SU-DHL-6 (cell line): ENCODE results near the gene RXFP2.

Experiments
- H2AFZ ChIP-seq: fragments of 200-600 bp; sonication (generic); 2 replicates; pipeline ENCODE4 v1.6.1; 2014; ENCODE audit warnings: low read depth, mild to moderate bottlenecking, moderate library complexity, mixed read lengths, antibody characterized with exemption, low read length; ENCODE audit not compliant: severe bottlenecking
- H3F3A ChIP-seq: fragments of 200-600 bp; shearing (Covaris generic); 2 replicates; pipeline ENCODE4 v1.6.0; 2016; ENCODE audit warnings: antibody characterized with exemption, mild to moderate bottlenecking; ENCODE audit not compliant: insufficient read depth
- H3K27ac ChIP-seq: fragments of 200-600 bp; sonication (generic); 2 replicates; pipeline ENCODE4 v1.5.1; 2016; ENCODE audit warnings: low read depth, mild to moderate bottlenecking, low read length, moderate library complexity, mixed read lengths
- H3K27me3 ChIP-seq: fragments of 200-600 bp; sonication (generic), shearing (Covaris generic); 2 replicates; pipeline ENCODE4 v1.6.0; 2014; ENCODE audit warnings: mild to moderate bottlenecking, low read length
- H3K36me3 ChIP-seq: fragments of 200-600 bp; sonication (generic); 2 replicates; pipeline ENCODE4 v1.6.1; 2014; ENCODE audit warnings: mild to moderate bottlenecking, low read length, mixed read lengths
- H3K4me2 ChIP-seq: fragments of 300-600, 200-600 bp; shearing (Covaris generic), sonication (generic); 2 replicates; pipeline ENCODE4 v1.6.0; 2014; ENCODE audit warnings: low read length, low read depth, mild to moderate bottlenecking; ENCODE audit not compliant: poor library complexity, severe bottlenecking
- H3K4me3 ChIP-seq: fragments of 200-600 bp; sonication (generic); 2 replicates; pipeline ENCODE4 v1.5.1; 2014; ENCODE audit warnings: antibody characterized with exemption, low read length, mild to moderate bottlenecking, mixed read lengths; ENCODE audit not compliant: insufficient read depth, poor library complexity, severe bottlenecking
- H3K79me2 ChIP-seq: fragments of 200-600 bp; sonication (generic); 2 replicates; pipeline ENCODE4 v1.6.1; 2014; ENCODE audit warnings: mild to moderate bottlenecking, low read length, moderate library complexity; ENCODE audit not compliant: insufficient read depth
- H3K9ac ChIP-seq: fragments of 200-600 bp; sonication (generic); 2 replicates; pipeline ENCODE4 v1.7.0; 2014; ENCODE audit warnings: mild to moderate bottlenecking, low read length
- H3K9me2 ChIP-seq: fragments of 200-600 bp; sonication (generic); replicated peaks from 2 replicates; pipeline ENCODE4 v1.6.1; 2014; ENCODE audit warnings: low read length; ENCODE audit not compliant: insufficient read depth
- H3K9me3 ChIP-seq: fragments of 200-600 bp; sonication (generic); 2 replicates; pipeline ENCODE4 v1.6.1; 2014; ENCODE audit warnings: low read length, mixed read lengths; ENCODE audit not compliant: insufficient read depth
- H4K20me1 ChIP-seq: fragments of 200-600 bp; sonication (generic); 2 replicates; pipeline ENCODE4 v1.6.1; 2014; ENCODE audit warnings: low read depth, mild to moderate bottlenecking, antibody characterized with exemption, low read length, moderate library complexity, mixed read lengths
- EZH2phosphoT487 ChIP-seq: fragments of 200-600 bp; sonication (generic), shearing (Covaris generic); conservative IDR thresholded peaks from 2 replicates; pipeline ENCODE4 v1.6.1; 2018; ENCODE audit warnings: mild to moderate bottlenecking, antibody characterized with exemption, low read length, moderate library complexity, mixed read lengths
- TF ChIP-seq, protein P1 (sequence below): fragments of 200-600 bp; sonication (generic); IDR thresholded peaks from one replicate; pipeline ENCODE4 v1.5.1; 2017; ENCODE audit warnings: antibody characterized with exemption, mild to moderate bottlenecking, low read length, moderate library complexity; ENCODE audit not compliant: insufficient read depth, poor library complexity, severe bottlenecking

The RXFP2 gene

DNA sequence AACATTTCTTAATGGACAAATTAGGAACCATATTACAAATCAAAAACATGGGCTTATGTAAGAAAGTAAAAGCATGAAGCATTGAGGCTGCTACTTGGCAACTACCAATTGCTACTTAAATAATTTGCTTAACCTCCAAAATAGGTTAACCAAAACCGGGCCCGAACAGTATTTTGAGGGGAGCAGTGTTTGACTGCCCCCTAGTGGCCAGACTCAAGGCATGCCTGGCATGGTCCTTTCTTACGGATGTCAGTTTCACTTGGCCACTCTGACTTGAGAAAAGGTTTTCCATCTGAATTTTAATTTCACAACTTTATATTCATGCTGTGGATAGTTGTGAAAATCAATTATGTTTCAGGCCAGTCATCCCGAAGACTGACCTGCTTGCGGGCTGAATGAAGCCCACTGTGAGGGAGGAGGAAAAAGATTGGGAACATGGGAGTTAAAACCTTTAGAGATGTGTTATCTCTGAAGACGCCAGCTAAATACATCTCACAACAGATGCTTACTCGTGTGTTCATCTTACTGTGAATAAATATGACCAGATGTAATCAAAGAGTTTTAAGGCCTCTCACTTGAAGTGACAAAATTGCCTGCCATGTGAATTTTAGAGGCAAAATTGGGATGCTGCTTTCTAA is 2.9 kb downstream of the RXFP2 start:
- Histone ChIP-seq H3K27me3 (no peaks in the 10 kb centered on the region), H2AFZ (no peak overlapping the region), H3K9ac (no peak overlapping the region), H3K9me3 (no peaks in the 10 kb centered on the region), H3K36me3 (no peaks in the 10 kb centered on the region), H3K4me3 (no peak overlapping the region), H4K20me1 (no peaks in the 10 kb centered on the region), H3K4me2 (no peak overlapping the region), H3K79me2 (no peaks in the 10 kb centered on the region), H3F3A (no peaks in the 10 kb centered on the region), H3K9me2 (no peaks in the 10 kb centered on the region), H3K27ac (no peak overlapping the region)
- TF ChIP-seq, protein P1, sequence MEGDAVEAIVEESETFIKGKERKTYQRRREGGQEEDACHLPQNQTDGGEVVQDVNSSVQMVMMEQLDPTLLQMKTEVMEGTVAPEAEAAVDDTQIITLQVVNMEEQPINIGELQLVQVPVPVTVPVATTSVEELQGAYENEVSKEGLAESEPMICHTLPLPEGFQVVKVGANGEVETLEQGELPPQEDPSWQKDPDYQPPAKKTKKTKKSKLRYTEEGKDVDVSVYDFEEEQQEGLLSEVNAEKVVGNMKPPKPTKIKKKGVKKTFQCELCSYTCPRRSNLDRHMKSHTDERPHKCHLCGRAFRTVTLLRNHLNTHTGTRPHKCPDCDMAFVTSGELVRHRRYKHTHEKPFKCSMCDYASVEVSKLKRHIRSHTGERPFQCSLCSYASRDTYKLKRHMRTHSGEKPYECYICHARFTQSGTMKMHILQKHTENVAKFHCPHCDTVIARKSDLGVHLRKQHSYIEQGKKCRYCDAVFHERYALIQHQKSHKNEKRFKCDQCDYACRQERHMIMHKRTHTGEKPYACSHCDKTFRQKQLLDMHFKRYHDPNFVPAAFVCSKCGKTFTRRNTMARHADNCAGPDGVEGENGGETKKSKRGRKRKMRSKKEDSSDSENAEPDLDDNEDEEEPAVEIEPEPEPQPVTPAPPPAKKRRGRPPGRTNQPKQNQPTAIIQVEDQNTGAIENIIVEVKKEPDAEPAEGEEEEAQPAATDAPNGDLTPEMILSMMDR: peak; percentile 93
- TF ChIP-seq EZH2phosphoT487: no peak

DNA sequence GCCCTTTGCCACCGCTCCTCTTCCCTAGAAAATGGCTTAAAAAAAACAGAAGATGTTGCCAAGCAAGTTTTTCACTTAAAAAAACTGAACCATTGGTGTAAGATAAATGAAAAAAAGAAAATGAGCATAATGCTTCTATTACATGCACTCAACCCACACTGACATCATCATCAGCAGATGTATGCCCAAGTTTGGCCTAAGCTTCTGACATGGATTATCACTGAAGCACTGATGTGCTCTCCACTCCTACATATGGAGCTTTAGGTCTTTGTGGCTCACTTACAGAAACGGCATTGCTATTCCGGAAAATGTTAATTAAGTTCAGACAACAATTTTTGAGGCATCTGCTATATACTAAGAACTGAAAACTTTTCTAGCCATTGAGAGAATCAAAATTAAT is 8.0 kb downstream of the RXFP2 start:
- H4K20me1 ChIP-seq: no peaks in the 10 kb centered on the region
- no peak overlapping the region for H3K4me3 ChIP-seq
- H3K27me3 ChIP-seq: no peaks in the 10 kb centered on the region
- no peak overlapping the region for H3K27ac ChIP-seq
- no peak overlapping the region for H3K9ac ChIP-seq
- H2AFZ ChIP-seq: no peak overlapping the region
- no peaks in the 10 kb centered on the region for H3K36me3 ChIP-seq
- no peak for TF ChIP-seq EZH2phosphoT487
- TF ChIP-seq, protein P1: no peak
- H3K4me2 ChIP-seq: no peak overlapping the region
- H3F3A ChIP-seq: no peaks in the 10 kb centered on the region
- H3K9me2 ChIP-seq: no peaks in the 10 kb centered on the region
- no peaks in the 10 kb centered on the region for H3K9me3 ChIP-seq
- H3K79me2 ChIP-seq: no peaks in the 10 kb centered on the region

DNA sequence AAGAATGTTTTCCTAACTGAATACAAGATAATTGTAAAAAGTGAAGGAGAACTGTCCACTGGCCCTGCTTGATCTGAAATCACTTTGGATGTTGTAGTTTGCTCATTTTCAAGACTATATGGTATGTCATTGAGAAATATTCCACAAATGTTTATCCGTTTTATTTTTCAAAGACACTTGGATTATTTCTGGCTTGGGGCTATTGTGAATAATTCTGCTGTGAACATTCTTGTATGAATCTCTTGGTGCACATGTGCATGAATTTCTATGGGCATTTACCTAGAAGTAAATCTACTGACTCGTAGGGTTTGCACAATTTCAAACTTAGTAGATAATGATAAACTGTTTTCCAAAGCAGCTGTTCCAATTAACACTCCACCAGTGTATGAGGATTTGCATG is 8.6 kb downstream of the RXFP2 start:
- H3K27me3 ChIP-seq: no peaks in the 10 kb centered on the region
- no peak overlapping the region for H2AFZ ChIP-seq
- no peak for TF ChIP-seq EZH2phosphoT487
- TF ChIP-seq, protein P1: no peak
- H3K79me2 ChIP-seq: no peaks in the 10 kb centered on the region
- H3F3A ChIP-seq: no peaks in the 10 kb centered on the region
- H3K9me3 ChIP-seq: no peaks in the 10 kb centered on the region
- no peak overlapping the region for H3K27ac ChIP-seq
- H3K9me2 ChIP-seq: no peaks in the 10 kb centered on the region
- H3K36me3 ChIP-seq: no peaks in the 10 kb centered on the region
- H4K20me1 ChIP-seq: no peaks in the 10 kb centered on the region
- no peak overlapping the region for H3K9ac ChIP-seq
- H3K4me2 ChIP-seq: no peak overlapping the region
- no peak overlapping the region for H3K4me3 ChIP-seq
